HepG2 (cell line): Measurements from ENCODE around the gene KDELR3. TPM values are rescaled to one million over a fixed set of nuclear protein-coding genes. Genes with fewer than 3 reads are reported as not detected.

ENCODE experiments used
- ETS1 ChIP-seq: sonication (generic); formaldehyde crosslinking; IDR thresholded peaks from 2 replicates; pipeline ENCODE4 v1.4.0; 2020; ENCODE audit warnings: missing genetic modification reagents
- GTF2F1 ChIP-seq: fragments of 150-350 bp; IDR thresholded peaks from 2 replicates; pipeline ENCODE4 v1.6.1; 2014; ENCODE audit warnings: low read length
- MEIS2 ChIP-seq: sonication (generic); formaldehyde crosslinking; IDR thresholded peaks from 2 replicates; pipeline ENCODE4 v1.9.0; 2021; ENCODE audit warnings: mild to moderate bottlenecking, missing genetic modification reagents
- MTF1 ChIP-seq: sonication (generic); formaldehyde crosslinking; IDR thresholded peaks from 2 replicates; pipeline ENCODE4 v1.5.0; 2020; ENCODE audit warnings: missing genetic modification reagents
- MXD1 ChIP-seq: sonication (generic); formaldehyde crosslinking; IDR thresholded peaks from 2 replicates; pipeline ENCODE4 v1.4.0; 2020; ENCODE audit warnings: mild to moderate bottlenecking, missing genetic modification reagents
- NONO ChIP-seq, 2 experiments: fragments of 450-650 bp in 1 of 2; sonication (generic) in 1 of 2; formaldehyde crosslinking in 1 of 2; IDR thresholded peaks in 1 of 2; conservative IDR thresholded peaks in 1 of 2; 2 replicates each; pipeline versions ENCODE4 v1.6.1 to v1.8.0; 2017 to 2022; ENCODE audit warnings: mild to moderate bottlenecking in 1 of 2, missing genetic modification reagents in 1 of 2, moderate library complexity in 1 of 2
- SALL2 ChIP-seq: sonication (generic); formaldehyde crosslinking; IDR thresholded peaks from 2 replicates; pipeline ENCODE4 v1.8.1; 2023; ENCODE audit warnings: mild to moderate bottlenecking, missing genetic modification reagents, inconsistent platforms
- SRY ChIP-seq: sonication (generic); formaldehyde crosslinking; IDR thresholded peaks from 2 replicates; pipeline ENCODE4 v1.8.0; 2022; ENCODE audit warnings: mild to moderate bottlenecking, missing genetic modification reagents
- TBL1XR1 ChIP-seq: fragments of 150-350 bp; IDR thresholded peaks from 2 replicates; pipeline ENCODE4 v1.6.1; 2014; ENCODE audit warnings: borderline replicate concordance, low read length; ENCODE audit not compliant: partially characterized antibody
- TBX2 ChIP-seq: sonication (generic); formaldehyde crosslinking; IDR thresholded peaks from 2 replicates; pipeline ENCODE4 v1.5.0; 2020; ENCODE audit warnings: missing genetic modification reagents, mild to moderate bottlenecking, borderline replicate concordance
- YEATS4 ChIP-seq: sonication (generic); formaldehyde crosslinking; IDR thresholded peaks from 2 replicates; pipeline ENCODE4 v1.4.0; 2020; ENCODE audit warnings: missing genetic modification reagents, borderline replicate concordance
- ZFP41 ChIP-seq: sonication (generic); formaldehyde crosslinking; IDR thresholded peaks from 2 replicates; pipeline ENCODE4 v1.4.0; 2020; ENCODE audit warnings: mild to moderate bottlenecking, missing genetic modification reagents, borderline replicate concordance
- ZHX2 ChIP-seq, 2 experiments: sonication (generic) in 1 of 2; formaldehyde crosslinking in 1 of 2; IDR thresholded peaks; 2 replicates each; pipeline versions ENCODE4 v1.6.1 to v1.9.0; 2014 to 2022; ENCODE audit warnings: antibody characterized with exemption in 1 of 2, borderline replicate concordance in 1 of 2, inconsistent platforms in 1 of 2, low read depth in 1 of 2, missing genetic modification reagents in 1 of 2
- ZNF335 ChIP-seq: sonication (generic); formaldehyde crosslinking; IDR thresholded peaks from 2 replicates; pipeline ENCODE4 v1.4.0; 2020; ENCODE audit warnings: missing genetic modification reagents
- ZNF451 ChIP-seq: sonication (generic); formaldehyde crosslinking; IDR thresholded peaks from 2 replicates; pipeline ENCODE4 v1.5.0; 2020; ENCODE audit warnings: mild to moderate bottlenecking, missing genetic modification reagents
- ZNF605 ChIP-seq: sonication (generic); formaldehyde crosslinking; IDR thresholded peaks from 2 replicates; pipeline ENCODE4 v1.8.0; 2022; ENCODE audit warnings: mild to moderate bottlenecking, missing genetic modification reagents
- ZNF788 ChIP-seq: sonication (generic); formaldehyde crosslinking; IDR thresholded peaks from 2 replicates; pipeline ENCODE4 v1.5.0; 2020; ENCODE audit warnings: mild to moderate bottlenecking, missing genetic modification reagents, borderline replicate concordance
- polyA plus RNA-seq, 8 experiments: library from polyadenylated mRNA; depleted of rRNA in 3 of 8; stranded (reverse) in 7 of 8; unstranded in 1 of 8; fragments of >200 nt; fragmentation: Illumina TruSeq in 4 of 8; extraction: Trizol in 4 of 8; gene quantifications; 2 replicates each; pipeline versions ENCODE4 v1.2.1 to v1.2.3, GENCODE V29; 2011 to 2016; ENCODE audit warnings: low read depth in 4 of 8, missing spikeins in 1 of 8, mixed read lengths in 1 of 8; ENCODE audit not compliant: insufficient read depth in 1 of 8
- total RNA-seq, 5 experiments: library from RNA; depleted of rRNA; stranded (reverse); fragments of >200 nt; fragmentation: Illumina TruSeq; extraction: Trizol; gene quantifications; 2 replicates each; pipeline ENCODE4 v1.2.3, GENCODE V29; 2016; ENCODE audit warnings: low read depth in 1 of 5
- TF ChIP-seq, protein P1 (sequence below): sonication (generic); formaldehyde crosslinking; IDR thresholded peaks from 2 replicates; pipeline ENCODE4 v1.4.0; 2020; ENCODE audit warnings: mild to moderate bottlenecking, missing genetic modification reagents
- TF ChIP-seq, protein P2 (sequence below): sonication (generic); formaldehyde crosslinking; IDR thresholded peaks from 2 replicates; pipeline ENCODE4 v1.9.0; 2021; ENCODE audit warnings: missing genetic modification reagents, mild to moderate bottlenecking, borderline replicate concordance

KDELR3 gene
- total and polyA plus RNA-seq, 2 of the 13 experiments (the other 11 are each of a cell fraction or from before 2014, with no cell fraction given) = 24.2 to 65.7 TPM

GRCh38 chr22:38467904-38468442 is at the start of gene KDELR3 (continued):
- TF ChIP-seq, protein P1, sequence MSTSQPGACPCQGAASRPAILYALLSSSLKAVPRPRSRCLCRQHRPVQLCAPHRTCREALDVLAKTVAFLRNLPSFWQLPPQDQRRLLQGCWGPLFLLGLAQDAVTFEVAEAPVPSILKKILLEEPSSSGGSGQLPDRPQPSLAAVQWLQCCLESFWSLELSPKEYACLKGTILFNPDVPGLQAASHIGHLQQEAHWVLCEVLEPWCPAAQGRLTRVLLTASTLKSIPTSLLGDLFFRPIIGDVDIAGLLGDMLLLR (CRISPR knock-in tag) = 0 out of 2 replicates have a peak, but pooled peaks have one; percentile 14
- TF ChIP-seq ZNF451 (CRISPR knock-in tag) (no peak), MTF1 (CRISPR knock-in tag) (no peak), SRY (CRISPR knock-in tag) (peak; percentile 79), ZNF335 (CRISPR knock-in tag) (no peak), MEIS2 (CRISPR knock-in tag) (0 out of 2 replicates have a peak, but pooled peaks have one; percentile 26), GTF2F1 (no peak), ZHX2 (IDR thresholded peaks at IDR 0.05; ENCODE audit: low read depth) (0 out of 2 replicates have a peak, but pooled peaks have one; percentile 12), ZHX2 (CRISPR knock-in tag; IDR thresholded peaks at IDR 0.05; ENCODE audit: borderline replicate concordance) (no peak), SALL2 (CRISPR knock-in tag) (no peak), MXD1 (CRISPR knock-in tag) (peak; percentile 63; the same call in 1 of the 2 replicates), ETS1 (CRISPR knock-in tag) (no peak), ZNF788 (CRISPR knock-in tag) (peak; percentile 50; the same call in 1 of the 2 replicates), YEATS4 (CRISPR knock-in tag) (peak; percentile 79), NONO (IDR thresholded peaks at IDR 0.05) (no peak), NONO (CRISPR knock-in tag; conservative IDR thresholded peaks at IDR 0.05) (peak; percentile 62; the same call in 1 of the 2 replicates), ZNF605 (CRISPR knock-in tag) (peak; percentile 37; the same call in 1 of the 2 replicates), TBL1XR1 (no peak), ZFP41 (CRISPR knock-in tag) (no peak), TBX2 (CRISPR knock-in tag) (no peak)
- TF ChIP-seq, protein P2, sequence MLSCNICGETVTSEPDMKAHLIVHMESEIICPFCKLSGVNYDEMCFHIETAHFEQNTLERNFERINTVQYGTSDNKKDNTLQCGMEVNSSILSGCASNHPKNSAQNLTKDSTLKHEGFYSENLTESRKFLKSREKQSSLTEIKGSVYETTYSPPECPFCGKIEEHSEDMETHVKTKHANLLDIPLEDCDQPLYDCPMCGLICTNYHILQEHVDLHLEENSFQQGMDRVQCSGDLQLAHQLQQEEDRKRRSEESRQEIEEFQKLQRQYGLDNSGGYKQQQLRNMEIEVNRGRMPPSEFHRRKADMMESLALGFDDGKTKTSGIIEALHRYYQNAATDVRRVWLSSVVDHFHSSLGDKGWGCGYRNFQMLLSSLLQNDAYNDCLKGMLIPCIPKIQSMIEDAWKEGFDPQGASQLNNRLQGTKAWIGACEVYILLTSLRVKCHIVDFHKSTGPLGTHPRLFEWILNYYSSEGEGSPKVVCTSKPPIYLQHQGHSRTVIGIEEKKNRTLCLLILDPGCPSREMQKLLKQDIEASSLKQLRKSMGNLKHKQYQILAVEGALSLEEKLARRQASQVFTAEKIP (CRISPR knock-in tag) = no peak
